IMR-90 (cell line): ENCODE measurements around the gene ITIH2. TPM values are rescaled to one million over a fixed set of nuclear protein-coding genes. Genes with fewer than 3 reads are reported as not detected.

ENCODE experiments used
- ATAC-seq: fragments of 200-7000 bp; cut with Tn5 transposase; 2 replicates; pipeline ENCODE4 v1.9.1; 2020; ENCODE audit warnings: low read depth, mild to moderate bottlenecking, moderate library complexity
- BruUV-seq: library from RNA; stranded (reverse); fragments of 400-500 nt; replicated peaks from 2 replicates; lab custom pipeline; 2021; lab: Mats Ljungman, UMichigan
- CTCF ChIA-PET: fragments of 300-600 bp; formaldehyde crosslinking; extraction: SDS; loops from one replicate; lab custom pipeline; 2021; ENCODE audit warnings: antibody characterized with exemption; lab: Yijun Ruan, JAX
- POLR2A ChIA-PET: fragments of 300-600 bp; sonication (Branson Sonifier 250); formaldehyde crosslinking; loops from one replicate; lab custom pipeline; 2022; ENCODE audit warnings: antibody characterized with exemption; ENCODE audit not compliant: unreplicated experiment; lab: Charles Lee
- DNase-seq: peaks from one replicate; pipeline ENCODE4 v3.0.0; 2013
- H2AFZ ChIP-seq: replicated peaks from 2 replicates; pipeline ENCODE3; 2013; ENCODE audit warnings: low read length, mild to moderate bottlenecking; ENCODE audit not compliant: poor library complexity
- H2AK5ac ChIP-seq: 2 replicates; pipeline ENCODE4 v1.6.1; 2013; ENCODE audit warnings: low read depth, low read length, inconsistent platforms
- H2AK9ac ChIP-seq: replicated peaks from 2 replicates; pipeline ENCODE3; 2013; ENCODE audit warnings: mild to moderate bottlenecking, low read depth, low read length, moderate library complexity; ENCODE audit not compliant: poor library complexity
- H2BK120ac ChIP-seq: 2 replicates; pipeline ENCODE4 v1.6.1; 2013; ENCODE audit warnings: low read depth, low read length, inconsistent platforms
- H2BK15ac ChIP-seq: 3 replicates; pipeline ENCODE4 v1.6.1; 2013; ENCODE audit warnings: low read depth, low read length, inconsistent platforms
- H2BK20ac ChIP-seq: 2 replicates; pipeline ENCODE4 v1.6.1; 2013; ENCODE audit warnings: low read depth, mild to moderate bottlenecking, inconsistent platforms, low read length, moderate library complexity
- H2BK5ac ChIP-seq: 2 replicates; pipeline ENCODE4 v1.6.1; 2013; ENCODE audit warnings: mild to moderate bottlenecking, low read depth, low read length, inconsistent platforms; ENCODE audit not compliant: poor library complexity, severe bottlenecking
- H3K14ac ChIP-seq: replicated peaks from 2 replicates; pipeline ENCODE4 v1.6.1; 2013; ENCODE audit warnings: low read depth, low read length, inconsistent platforms
- H3K18ac ChIP-seq: 2 replicates; pipeline ENCODE4 v1.6.1; 2013; ENCODE audit warnings: low read depth, low read length, control low read depth
- H3K23ac ChIP-seq: 2 replicates; pipeline ENCODE4 v1.6.1; 2013; ENCODE audit warnings: low read depth, low read length, inconsistent platforms
- H3K27ac ChIP-seq: 2 replicates; pipeline ENCODE4 v1.5.1; 2013; ENCODE audit warnings: mild to moderate bottlenecking, control low read depth, low read length; ENCODE audit not compliant: insufficient read depth
- H3K27me3 ChIP-seq: 2 replicates; pipeline ENCODE4 v1.6.1; 2013; ENCODE audit warnings: low read length; ENCODE audit not compliant: control insufficient read depth, insufficient read depth
- H3K36me3 ChIP-seq: 2 replicates; pipeline ENCODE4 v1.6.1; 2013; ENCODE audit warnings: low read length, mixed read lengths; ENCODE audit not compliant: control insufficient read depth, insufficient read depth
- H3K4ac ChIP-seq: 2 replicates; pipeline ENCODE4 v1.6.1; 2013; ENCODE audit warnings: low read depth, low read length, inconsistent platforms
- H3K4me1 ChIP-seq: 2 replicates; pipeline ENCODE4 v1.6.1; 2013; ENCODE audit warnings: low read length, mixed read lengths; ENCODE audit not compliant: control insufficient read depth, insufficient read depth
- H3K4me2 ChIP-seq: 2 replicates; pipeline ENCODE4 v1.6.1; 2013; ENCODE audit warnings: low read depth, mild to moderate bottlenecking, control low read depth, low read length, moderate library complexity
- H3K4me3 ChIP-seq: 2 replicates; pipeline ENCODE4 v1.5.1; 2013; ENCODE audit warnings: low read depth, mild to moderate bottlenecking, control low read depth, low read length, moderate library complexity; ENCODE audit not compliant: insufficient read depth
- H3K56ac ChIP-seq: 2 replicates; pipeline ENCODE4 v1.6.1; 2013; ENCODE audit warnings: low read length, inconsistent platforms; ENCODE audit not compliant: insufficient read depth; ENCODE audit errors: extremely low read depth
- H3K79me1 ChIP-seq, 2 experiments: 2 replicates each; pipeline ENCODE4 v1.6.1; 2013; ENCODE audit warnings: low read length in 2 of 2, inconsistent platforms in 1 of 2, low read depth in 1 of 2
- H3K9ac ChIP-seq: 2 replicates; pipeline ENCODE4 v1.6.1; 2013; ENCODE audit warnings: low read depth, low read length, control low read depth
- H3K9me1 ChIP-seq: 2 replicates; pipeline ENCODE4 v1.6.1; 2013; ENCODE audit warnings: low read length, inconsistent platforms; ENCODE audit not compliant: insufficient read depth
- H3K9me3 ChIP-seq: 2 replicates; pipeline ENCODE4 v1.6.1; 2013; ENCODE audit warnings: low read length; ENCODE audit not compliant: control insufficient read depth, insufficient read depth
- H4K20me1 ChIP-seq: 2 replicates; pipeline ENCODE4 v1.6.1; 2013; ENCODE audit warnings: low read length, inconsistent platforms; ENCODE audit not compliant: insufficient read depth
- H4K5ac ChIP-seq: 2 replicates; pipeline ENCODE4 v1.6.1; 2013; ENCODE audit warnings: mild to moderate bottlenecking, low read depth, low read length, control low read depth
- H4K8ac ChIP-seq, 2 experiments: 2 replicates each; pipeline ENCODE4 v1.6.1; 2013; ENCODE audit warnings: low read depth in 2 of 2, low read length in 2 of 2, control low read depth in 1 of 2, inconsistent platforms in 1 of 2
- H4K91ac ChIP-seq: 2 replicates; pipeline ENCODE4 v1.6.1; 2013; ENCODE audit warnings: low read depth, low read length, inconsistent platforms; ENCODE audit not compliant: insufficient read depth
- ELK1 ChIP-seq: fragments of 150-350 bp; IDR thresholded peaks from 2 replicates; pipeline ENCODE4 v1.6.1; 2016; ENCODE audit warnings: low read depth, mild to moderate bottlenecking, low read length, moderate library complexity, borderline replicate concordance
- WGBS, 2 experiments: methylation state at CpG; one replicate each; pipeline versions ENCODE4 v1.1.5 to v1.1.7; 2013; ENCODE audit warnings: missing lambda C conversion rate in 2 of 2; ENCODE audit not compliant: insufficient read length in 1 of 2; ENCODE audit errors: extremely low coverage in 2 of 2; 5-methylcytosine and 5-hydroxymethylcytosine counted together
- dilution Hi-C: fragments of 300-500 bp; cut with HindIII; formaldehyde crosslinking; loops from one replicate; pipeline ENCODE4 v1.14.3; 2018; ENCODE audit warnings: low sequenced_read_pairs; ENCODE audit not compliant: unreplicated experiment
- in situ Hi-C: fragments of 300-500 bp; cut with MboI; formaldehyde crosslinking; loops from 3 replicates; pipeline ENCODE4 v1.14.3; 2019; ENCODE audit warnings: low sequenced_read_pairs, inconsistent platforms, mixed read lengths
- intact Hi-C: fragments of 100-400 bp; cut with micrococcal nuclease; formaldehyde crosslinking; loops from 2 replicates; pipeline ENCODE4 v1.10.0; 2022
- polyA plus RNA-seq, 3 experiments: library from polyadenylated mRNA; depleted of rRNA; stranded (reverse); fragments of >200 nt; gene quantifications; 2 replicates each; pipeline ENCODE4 v1.2.3, GENCODE V29; 2012; ENCODE audit warnings: low replicate concordance in 1 of 3
- total RNA-seq: library from RNA; depleted of rRNA; stranded (reverse); fragments of >200 nt; gene quantifications from 2 replicates; pipeline ENCODE4 v1.2.3, GENCODE V29; 2012

Gene ITIH2
- total and polyA plus RNA-seq, 2 of the 4 experiments (the other 2 are of a cell fraction): not detected

GRCh38 chr10:7766241-7766640 is 63.1 kb downstream of the ITIH2 start:
- H3K36me3 ChIP-seq: peaks cover 32% of the 10 kb centered on the region
- H3K4me1 ChIP-seq: 0 out of 2 replicates have a peak, but pooled peaks cover 1% of the 10 kb centered on the region
- H2BK20ac ChIP-seq: no peak overlapping the region
- no peak overlapping the region for H3K56ac ChIP-seq
- H2AK9ac ChIP-seq: no peak overlapping the region
- H3K18ac ChIP-seq: no peak overlapping the region
- H2BK5ac ChIP-seq: no peak overlapping the region
- H3K79me1 ChIP-seq: peaks cover 6 to 7% of the 10 kb centered on the region in 2 experiments; a peak in 2 of 4 replicates
- ChIA-PET CTCF (no interaction called here), POLR2A (no interaction called here)
- WGBS, 2 experiments: no CpG with 5 or more reads among the region's 3 CpGs
- H3K27ac ChIP-seq: no peak overlapping the region
- H4K5ac ChIP-seq: no peak overlapping the region
- no peak overlapping the region for H3K14ac ChIP-seq
- H4K20me1 ChIP-seq: peaks cover 7% of the 10 kb centered on the region; the same call in 1 of the 2 replicates
- no peak overlapping the region for H2AFZ ChIP-seq
- in situ Hi-C loops: no loop called here
- H2AK5ac ChIP-seq: no peak overlapping the region
- intact Hi-C loops: no loop called here
- H3K4ac ChIP-seq: no peak overlapping the region
- TF ChIP-seq ELK1: no peak
- H3K4me2 ChIP-seq: no peak overlapping the region
- H3K23ac ChIP-seq: no peak overlapping the region
- no TSS peak for BruUV-seq
- dilution Hi-C loops: no loop called here
- H3K27me3 ChIP-seq: no peaks in the 10 kb centered on the region
- ATAC-seq (no peak), DNase-seq (no peak)
- H3K9me1 ChIP-seq: no peaks in the 10 kb centered on the region; the same call in 1 of the 2 replicates
- H3K9ac ChIP-seq: no peak overlapping the region
- no peak overlapping the region for H2BK120ac ChIP-seq
- H3K9me3 ChIP-seq: no peaks in the 10 kb centered on the region
- no peak overlapping the region for H2BK15ac ChIP-seq
- H4K91ac ChIP-seq: no peak overlapping the region
- H3K4me3 ChIP-seq: no peak overlapping the region
- H4K8ac ChIP-seq: no peak overlapping the region
